Kidney (tissue), 14 donors: ENCODE results near the gene CCDC92B. TPM values are rescaled to one million over a fixed set of nuclear protein-coding genes. Genes with fewer than 3 reads are reported as not detected.

Source experiments
- DNase-seq, 5 donors: peaks; one replicate each; pipeline ENCODE4 v3.0.0-alpha.2; 2013 to 2020
- FAIRE-seq: peaks from 2 replicates; lab custom pipeline; 2012; peaks lifted over from hg19 to GRCh38; lab: Jason Lieb, UNC
- H3K27ac ChIP-seq, 2 donors: one replicate each; pipeline ENCODE4 v1.7.0; 2013; ENCODE audit warnings: low read depth in 2 of 2, low read length in 2 of 2, inconsistent platforms in 1 of 2
- H3K27me3 ChIP-seq: one replicate; pipeline ENCODE4 v1.7.1; 2013; ENCODE audit warnings: low read length, inconsistent platforms; ENCODE audit not compliant: control insufficient read depth, insufficient read depth
- H3K36me3 ChIP-seq, 3 donors: one replicate each; pipeline versions ENCODE4 v1.7.0 to v1.7.1; 2013; ENCODE audit warnings: low read length in 3 of 3, control low read depth in 1 of 3, inconsistent platforms in 1 of 3; ENCODE audit not compliant: insufficient read depth in 3 of 3, control insufficient read depth in 2 of 3
- H3K4me1 ChIP-seq, 3 donors: one replicate each; pipeline versions ENCODE4 v1.7.0 to v1.7.1; 2013; ENCODE audit warnings: low read length in 3 of 3, inconsistent platforms in 1 of 3, low read depth in 1 of 3; ENCODE audit not compliant: control insufficient read depth in 2 of 3, insufficient read depth in 2 of 3
- H3K4me3 ChIP-seq, 3 donors: one replicate each; pipeline versions ENCODE4 v1.7.0 to v1.8.1; 2013; ENCODE audit warnings: low read length in 3 of 3, control low read depth in 1 of 3, inconsistent platforms in 1 of 3
- H3K9ac ChIP-seq, 3 donors: one replicate each; pipeline versions ENCODE4 v1.7.0 to v1.7.1; 2013; ENCODE audit warnings: low read length in 3 of 3, control low read depth in 1 of 3, inconsistent platforms in 1 of 3
- H3K9me3 ChIP-seq, 3 donors: one replicate each; pipeline versions ENCODE4 v1.7.0 to v1.7.1; 2013; ENCODE audit warnings: low read length in 3 of 3, control low read depth in 1 of 3, inconsistent platforms in 1 of 3; ENCODE audit not compliant: control insufficient read depth in 2 of 3, insufficient read depth in 1 of 3
- CTCF ChIP-seq: IDR thresholded peaks from 3 replicates; pipeline ENCODE4 v1.5.1; 2012; ENCODE audit warnings: mild to moderate bottlenecking, moderate library complexity, borderline replicate concordance; ENCODE audit not compliant: insufficient read depth; ENCODE audit errors: extremely low read depth
- intact Hi-C: fragments of 100-400 bp; cut with DNase I; formaldehyde crosslinking; loops from one replicate; pipeline ENCODE4 v1.11.1; 2022
- polyA plus RNA-seq: library from polyadenylated mRNA; stranded (reverse); fragments of 350-450 nt; fragmentation: Illumina TruSeq; extraction: RNeasy Lipid Tissue Mini Kit (QIAGEN cat#74804); gene quantifications from one replicate; pipeline ENCODE4 v1.2.3, GENCODE V29; 2014; ENCODE audit warnings: low read depth, low replicate concordance; ENCODE audit not compliant: insufficient read depth
- total RNA-seq: library from RNA; stranded (reverse); fragmentation: NEBNext Ultra II Directional; extraction: Animal tissue kit (Norgen Biotek cat#: 25700); gene quantifications from one replicate; pipeline ENCODE4 v1.2.1, GENCODE V29; 2021
- donor health status: control.
- donor health status: control.
- donor health status: control.
- donor health status: control.
- donor health status: control.
- donor health status: DM: yes; HTN: yes; CAD: no.
- donor health status: Normal renal cell carcinoma (clear cell type).

Gene CCDC92B
- total and polyA plus RNA-seq, 2 donors from 2014 or later: 0.11 to 1.0 TPM

- FAIRE-seq: no peak
- no peak overlapping the region for H3K4me3 ChIP-seq
- intact Hi-C loops: no loop called here
Observed at GRCh38 chr17:2691069-2691871, 58.2 kb downstream of the CCDC92B start.

GRCh38 chr17:2690165-2691068 lies 59.0 kb downstream of the CCDC92B start:
- H3K9ac ChIP-seq: no peak overlapping the region
- H3K27me3 ChIP-seq: no peaks in the 10 kb centered on the region
- H3K36me3 ChIP-seq: peaks cover 0 to 12% (median 5%) of the 10 kb centered on the region in 3 donors
- H3K9me3 ChIP-seq: no peaks in the 10 kb centered on the region
- DNase-seq (peak in 2 of 5 donors; percentile 42 to 76), FAIRE-seq (no peak)
- no peaks in the 10 kb centered on the region for H3K4me1 ChIP-seq
- intact Hi-C loops: no loop called here
- H3K27ac ChIP-seq: no peak overlapping the region
- no peak overlapping the region for H3K4me3 ChIP-seq
- TF ChIP-seq CTCF: no peak

More at GRCh38 chr17:2691069-2691871, 58.2 kb downstream of the CCDC92B start:
- TF ChIP-seq CTCF: no peak
- no peak overlapping the region for H3K27ac ChIP-seq
- H3K9me3 ChIP-seq: no peaks in the 10 kb centered on the region
- peaks cover 0 to 17% (median 5%) of the 10 kb centered on the region in 3 donors for H3K36me3 ChIP-seq
- H3K4me1 ChIP-seq: no peaks in the 10 kb centered on the region
- peak in 2 of 5 donors; percentile 39 to 63 for DNase-seq
- no peaks in the 10 kb centered on the region for H3K27me3 ChIP-seq
- H3K9ac ChIP-seq: no peak overlapping the region

GRCh38 chr17:2689411-2690164 lies 59.9 kb downstream of the CCDC92B start:
- DNase-seq (peak in 4 of 5 donors; percentile 42 to 77 (median 56)), FAIRE-seq (no peak)
- no peak for TF ChIP-seq CTCF
- no peaks in the 10 kb centered on the region for H3K4me1 ChIP-seq
- intact Hi-C loops: no loop called here
- H3K36me3 ChIP-seq: peaks cover 0 to 13% (median 5%) of the 10 kb centered on the region in 3 donors
- no peak overlapping the region for H3K4me3 ChIP-seq
- no peaks in the 10 kb centered on the region for H3K27me3 ChIP-seq
- no peak overlapping the region for H3K9ac ChIP-seq
- no peak overlapping the region for H3K27ac ChIP-seq
- H3K9me3 ChIP-seq: no peaks in the 10 kb centered on the region
